ENCODE measurements around the gene TNIK. TPM values are rescaled to one million over a fixed set of nuclear protein-coding genes. Genes with fewer than 3 reads are reported as not detected.

TNIK gene
- total RNA-seq, 6 experiments from 2014 or later = 10.6 to 17.2 (median 11.8) TPM

- no peak for DNase-seq
- H3K4me3 Mint-ChIP-seq = no peak overlapping the region
- peaks cover 52% of the 10 kb centered on the region for H3K36me3 Mint-ChIP-seq (ENCODE audit: low read depth)
- no peak for TF ChIP-seq CTCF (IDR thresholded peaks at IDR 0.05)
- no peak overlapping the region for H3K27ac Mint-ChIP-seq
- peaks cover 39% of the 10 kb centered on the region for H3K4me1 Mint-ChIP-seq (ENCODE audit: low read depth)
- H3K27me3 Mint-ChIP-seq (ENCODE audit: insufficient read depth) = peaks cover 4% of the 10 kb centered on the region; the same call in 1 of the 2 replicates
- H3K9me3 Mint-ChIP-seq = peaks cover 10% of the 10 kb centered on the region
These were observed 300.4 kb downstream of the TNIK start for GRCh38 chr3:171159822-171160157.

- Mint-ChIP-seq H3K36me3 (ENCODE audit: low read depth) (peaks cover 52% of the 10 kb centered on the region), H3K4me1 (ENCODE audit: low read depth) (peaks cover 36% of the 10 kb centered on the region)
- no peak for TF ChIP-seq CTCF (IDR thresholded peaks at IDR 0.05)
These were observed 301.0 kb downstream of the TNIK start for GRCh38 chr3:171159024-171159821.

GRCh38 chr3:171157980-171158379 is 302.2 kb downstream of the TNIK start:
- no peak for DNase-seq
- Mint-ChIP-seq H3K36me3 (ENCODE audit: low read depth) (peaks cover 51% of the 10 kb centered on the region), H3K27me3 (ENCODE audit: insufficient read depth) (peaks cover 4% of the 10 kb centered on the region; the same call in 1 of the 2 replicates), H3K4me1 (ENCODE audit: low read depth) (peaks cover 28% of the 10 kb centered on the region), H3K9me3 (peaks cover 7% of the 10 kb centered on the region), H3K27ac (no peak overlapping the region), H3K4me3 (no peak overlapping the region)
- TF ChIP-seq CTCF (IDR thresholded peaks at IDR 0.05) = no peak

More at GRCh38 chr3:171159024-171159821, 301.0 kb downstream of the TNIK start:
- Mint-ChIP-seq H3K4me3 (no peak overlapping the region), H3K27ac (no peak overlapping the region), H3K27me3 (ENCODE audit: insufficient read depth) (peaks cover 4% of the 10 kb centered on the region; the same call in 1 of the 2 replicates), H3K9me3 (peaks cover 10% of the 10 kb centered on the region)
- DNase-seq = no peak

GRCh38 chr3:171157286-171157685 is 302.9 kb downstream of the TNIK start:
- Mint-ChIP-seq H3K9me3 (peaks cover under 1% of the 10 kb centered on the region; the same call in 1 of the 2 replicates), H3K27ac (no peak overlapping the region), H3K36me3 (ENCODE audit: low read depth) (peaks cover 46% of the 10 kb centered on the region), H3K4me3 (no peak overlapping the region), H3K27me3 (ENCODE audit: insufficient read depth) (peaks cover 4% of the 10 kb centered on the region; the same call in 1 of the 2 replicates), H3K4me1 (ENCODE audit: low read depth) (peaks cover 28% of the 10 kb centered on the region)
- no peak for DNase-seq
- TF ChIP-seq CTCF (IDR thresholded peaks at IDR 0.05) = no peak

- Mint-ChIP-seq H3K27me3 (ENCODE audit: insufficient read depth) (peaks cover 4% of the 10 kb centered on the region; the same call in 1 of the 2 replicates), H3K4me3 (no peak overlapping the region), H3K9me3 (no peaks in the 10 kb centered on the region), H3K36me3 (ENCODE audit: low read depth) (peaks cover 46% of the 10 kb centered on the region), H3K27ac (no peak overlapping the region), H3K4me1 (ENCODE audit: low read depth) (peaks cover 28% of the 10 kb centered on the region)
- no peak for DNase-seq
- no peak for TF ChIP-seq CTCF (IDR thresholded peaks at IDR 0.05)
These were observed 303.7 kb downstream of the TNIK start for GRCh38 chr3:171156401-171157010.

Measured in HFFc6 (cell line).